ENCODE results near the gene BICD2. TPM values are rescaled to one million over a fixed set of nuclear protein-coding genes. Genes with fewer than 3 reads are reported as not detected.

The BICD2 gene
- total and polyA plus RNA-seq, 10 donors: 9.4 to 55.7 (median 35.9) TPM

GRCh38 chr9:92720807-92721535, 43.7 kb downstream of the BICD2 start:
- H3K4me1 ChIP-seq: peaks cover 3 to 73% (median 36%) of the 10 kb centered on the region in 6 donors
- no peak for DNase-seq
- TF ChIP-seq, protein P1, sequence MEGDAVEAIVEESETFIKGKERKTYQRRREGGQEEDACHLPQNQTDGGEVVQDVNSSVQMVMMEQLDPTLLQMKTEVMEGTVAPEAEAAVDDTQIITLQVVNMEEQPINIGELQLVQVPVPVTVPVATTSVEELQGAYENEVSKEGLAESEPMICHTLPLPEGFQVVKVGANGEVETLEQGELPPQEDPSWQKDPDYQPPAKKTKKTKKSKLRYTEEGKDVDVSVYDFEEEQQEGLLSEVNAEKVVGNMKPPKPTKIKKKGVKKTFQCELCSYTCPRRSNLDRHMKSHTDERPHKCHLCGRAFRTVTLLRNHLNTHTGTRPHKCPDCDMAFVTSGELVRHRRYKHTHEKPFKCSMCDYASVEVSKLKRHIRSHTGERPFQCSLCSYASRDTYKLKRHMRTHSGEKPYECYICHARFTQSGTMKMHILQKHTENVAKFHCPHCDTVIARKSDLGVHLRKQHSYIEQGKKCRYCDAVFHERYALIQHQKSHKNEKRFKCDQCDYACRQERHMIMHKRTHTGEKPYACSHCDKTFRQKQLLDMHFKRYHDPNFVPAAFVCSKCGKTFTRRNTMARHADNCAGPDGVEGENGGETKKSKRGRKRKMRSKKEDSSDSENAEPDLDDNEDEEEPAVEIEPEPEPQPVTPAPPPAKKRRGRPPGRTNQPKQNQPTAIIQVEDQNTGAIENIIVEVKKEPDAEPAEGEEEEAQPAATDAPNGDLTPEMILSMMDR (IDR thresholded peaks at IDR 0.05 in 8 of 11, conservative IDR thresholded peaks at IDR 0.05 in 3 of 11): no peak
- TF ChIP-seq POLR2AphosphoS5 (IDR thresholded peaks at IDR 0.05): no peak
- TF ChIP-seq POLR2A (IDR thresholded peaks at IDR 0.05): no peak
- H3K4me3 ChIP-seq: peak overlapping the region in 1 of 8 donors; percentile 24
- H3K36me3 ChIP-seq: peaks cover 0 to 99% (median 63%) of the 10 kb centered on the region in 6 donors
- 69 to 77% (median 73%) methylated on average over 8 of the region's 8 CpGs for WGBS, 5 donors
- H3K27me3 ChIP-seq (replicated peaks in 1 of 7): no peaks in the 10 kb centered on the region
- intact Hi-C loops (cut with DNase I; ENCODE audit: low total_unique reads): no loop called here
- H3K27ac ChIP-seq: peak overlapping the region in 4 of 8 donors; percentile 57 to 82 (median 62)
- H3K9me3 ChIP-seq: no peaks in the 10 kb centered on the region

DNA sequence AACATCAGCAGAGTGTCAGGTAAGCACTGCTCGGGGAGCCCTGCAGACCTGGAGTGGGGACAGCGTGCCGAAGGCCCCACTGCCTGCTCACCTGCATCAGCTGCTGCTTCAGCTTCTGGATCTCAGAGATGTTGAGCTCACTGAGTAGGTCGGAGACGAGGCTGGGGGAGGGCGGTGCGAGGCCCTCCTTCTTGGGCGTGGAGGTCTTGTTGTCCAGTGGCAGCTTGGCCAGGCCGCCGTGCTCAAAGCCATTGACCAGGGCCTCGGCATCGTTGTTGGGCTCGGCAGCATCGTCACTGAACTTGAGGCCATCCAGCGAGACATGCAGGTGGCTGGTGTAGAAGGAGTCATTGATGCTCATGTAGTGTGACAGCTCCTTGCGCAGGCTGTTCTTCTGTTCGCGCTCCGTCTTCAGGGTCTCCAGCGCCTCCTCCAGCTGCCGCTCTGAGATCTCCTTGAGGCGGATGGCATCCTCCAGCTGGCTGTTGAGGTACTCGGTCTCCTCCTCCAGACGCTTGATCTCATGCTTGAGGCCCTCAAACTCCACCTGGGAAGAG, 44.3 kb downstream of the BICD2 start:
- Histone ChIP-seq H3K27me3 (replicated peaks in 1 of 7) (no peaks in the 10 kb centered on the region), H3K36me3 (peaks cover 0 to 99% (median 70%) of the 10 kb centered on the region in 6 donors), H3K27ac (peak overlapping the region in 4 of 8 donors; percentile 57 to 82 (median 62)), H3K4me1 (peaks cover 3 to 71% (median 37%) of the 10 kb centered on the region in 6 donors), H3K4me3 (no peak overlapping the region), H3K9me3 (no peaks in the 10 kb centered on the region)
- intact Hi-C loops (cut with DNase I; ENCODE audit: low total_unique reads): no loop called here
- 90 to 97% (median 95%) methylated on average over 24 of the region's 24 CpGs for WGBS, 5 donors
- no peak for DNase-seq
- TF ChIP-seq, protein P1 (IDR thresholded peaks at IDR 0.05 in 8 of 11, conservative IDR thresholded peaks at IDR 0.05 in 3 of 11): no peak
- TF ChIP-seq POLR2AphosphoS5 (IDR thresholded peaks at IDR 0.05): peak in 1 of 3 donors; percentile 28

GRCh38 chr9:92719028-92719647, 45.5 kb downstream of the BICD2 start:
- H3K4me3 ChIP-seq: no peak overlapping the region
- intact Hi-C loops (cut with DNase I; ENCODE audit: low total_unique reads): loop anchor here (5.0 kb wide), 1 partner anchor 73 kb away; no protein-coding TSS in a partner anchor
- peak overlapping the region in 1 of 8 donors; percentile 82 for H3K27ac ChIP-seq
- no peaks in the 10 kb centered on the region for H3K27me3 ChIP-seq (replicated peaks in 1 of 7)
- H3K4me1 ChIP-seq: peaks cover 3 to 63% (median 35%) of the 10 kb centered on the region in 6 donors
- H3K36me3 ChIP-seq: peaks cover 0 to 99% (median 82%) of the 10 kb centered on the region in 6 donors
- TF ChIP-seq, protein P1 (IDR thresholded peaks at IDR 0.05 in 8 of 11, conservative IDR thresholded peaks at IDR 0.05 in 3 of 11): no peak
- peak in 2 of 3 donors; percentile 5 to 45 for TF ChIP-seq POLR2AphosphoS5 (IDR thresholded peaks at IDR 0.05)
- no peaks in the 10 kb centered on the region for H3K9me3 ChIP-seq
- DNase-seq: peak; percentile 69
- 92 to 94% (median 94%) methylated on average over 23 to 34 of the region's 34 CpGs for WGBS, 5 donors
